Sigmoid colon (tissue), 4 donors: ENCODE data around the gene KCNK1.

Source experiments
- EP300 ChIP-seq, 4 donors: sonication (generic); formaldehyde crosslinking; IDR thresholded peaks; one replicate each; pipeline ENCODE4 v1.6.1; 2017; ENCODE audit warnings: antibody characterized with exemption in 4 of 4
- POLR2A ChIP-seq, 2 donors: fragments of 450-650 bp; IDR thresholded peaks; one replicate each; pipeline ENCODE4 v1.6.1; 2016; ENCODE audit warnings: antibody characterized with exemption in 2 of 2, mild to moderate bottlenecking in 2 of 2, moderate library complexity in 2 of 2
- POLR2AphosphoS5 ChIP-seq, 4 donors: sonication (generic); formaldehyde crosslinking; IDR thresholded peaks; one replicate each; pipeline ENCODE4 v1.6.1; 2017; ENCODE audit warnings: antibody characterized with exemption in 4 of 4
- TF ChIP-seq, protein P1 (sequence below), 4 experiments: fragments of 450-650 bp in 3 of 4; fragments of 200-600 bp in 1 of 4; IDR thresholded peaks; one replicate each; pipeline ENCODE4 v1.5.1; 2016 to 2019; ENCODE audit warnings: antibody characterized with exemption in 4 of 4, mild to moderate bottlenecking in 3 of 4, moderate library complexity in 2 of 4

GRCh38 chr1:233584376-233584775 is 29.5 kb upstream of the KCNK1 start:
- TF ChIP-seq POLR2A (IDR thresholded peaks at IDR 0.05) (no peak), POLR2AphosphoS5 (IDR thresholded peaks at IDR 0.05) (no peak), EP300 (IDR thresholded peaks at IDR 0.05) (no peak)
- TF ChIP-seq, protein P1, sequence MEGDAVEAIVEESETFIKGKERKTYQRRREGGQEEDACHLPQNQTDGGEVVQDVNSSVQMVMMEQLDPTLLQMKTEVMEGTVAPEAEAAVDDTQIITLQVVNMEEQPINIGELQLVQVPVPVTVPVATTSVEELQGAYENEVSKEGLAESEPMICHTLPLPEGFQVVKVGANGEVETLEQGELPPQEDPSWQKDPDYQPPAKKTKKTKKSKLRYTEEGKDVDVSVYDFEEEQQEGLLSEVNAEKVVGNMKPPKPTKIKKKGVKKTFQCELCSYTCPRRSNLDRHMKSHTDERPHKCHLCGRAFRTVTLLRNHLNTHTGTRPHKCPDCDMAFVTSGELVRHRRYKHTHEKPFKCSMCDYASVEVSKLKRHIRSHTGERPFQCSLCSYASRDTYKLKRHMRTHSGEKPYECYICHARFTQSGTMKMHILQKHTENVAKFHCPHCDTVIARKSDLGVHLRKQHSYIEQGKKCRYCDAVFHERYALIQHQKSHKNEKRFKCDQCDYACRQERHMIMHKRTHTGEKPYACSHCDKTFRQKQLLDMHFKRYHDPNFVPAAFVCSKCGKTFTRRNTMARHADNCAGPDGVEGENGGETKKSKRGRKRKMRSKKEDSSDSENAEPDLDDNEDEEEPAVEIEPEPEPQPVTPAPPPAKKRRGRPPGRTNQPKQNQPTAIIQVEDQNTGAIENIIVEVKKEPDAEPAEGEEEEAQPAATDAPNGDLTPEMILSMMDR (IDR thresholded peaks at IDR 0.05) = no peak
